PFSK-1 (cell line): Measurements from ENCODE around the gene P2RX2.

Experiments
- POLR2AphosphoS5 ChIP-seq: IDR thresholded peaks from 2 replicates; pipeline ENCODE4 v1.6.1; 2012; ENCODE audit warnings: low read depth, mild to moderate bottlenecking, control low read depth, low read length, moderate library complexity
- SIN3A ChIP-seq: IDR thresholded peaks from 2 replicates; pipeline ENCODE4 v1.6.1; 2012; ENCODE audit warnings: mild to moderate bottlenecking, low read length, moderate library complexity, borderline replicate concordance; ENCODE audit not compliant: insufficient read depth
- TAF1 ChIP-seq: IDR thresholded peaks from 2 replicates; pipeline ENCODE4 v1.6.1; 2012; ENCODE audit warnings: low read length, control low read depth, borderline replicate concordance; ENCODE audit not compliant: insufficient read depth
- TF ChIP-seq, protein P1 (sequence below), 2 experiments: IDR thresholded peaks; 2 replicates each; pipeline versions ENCODE4 v1.6.1 to v1.8.0; 2011 to 2012; ENCODE audit warnings: low read depth in 2 of 2, low read length in 2 of 2, control low read depth in 1 of 2, inconsistent platforms in 1 of 2, mild to moderate bottlenecking in 1 of 2, moderate library complexity in 1 of 2; ENCODE audit not compliant: insufficient read depth in 1 of 2

DNA sequence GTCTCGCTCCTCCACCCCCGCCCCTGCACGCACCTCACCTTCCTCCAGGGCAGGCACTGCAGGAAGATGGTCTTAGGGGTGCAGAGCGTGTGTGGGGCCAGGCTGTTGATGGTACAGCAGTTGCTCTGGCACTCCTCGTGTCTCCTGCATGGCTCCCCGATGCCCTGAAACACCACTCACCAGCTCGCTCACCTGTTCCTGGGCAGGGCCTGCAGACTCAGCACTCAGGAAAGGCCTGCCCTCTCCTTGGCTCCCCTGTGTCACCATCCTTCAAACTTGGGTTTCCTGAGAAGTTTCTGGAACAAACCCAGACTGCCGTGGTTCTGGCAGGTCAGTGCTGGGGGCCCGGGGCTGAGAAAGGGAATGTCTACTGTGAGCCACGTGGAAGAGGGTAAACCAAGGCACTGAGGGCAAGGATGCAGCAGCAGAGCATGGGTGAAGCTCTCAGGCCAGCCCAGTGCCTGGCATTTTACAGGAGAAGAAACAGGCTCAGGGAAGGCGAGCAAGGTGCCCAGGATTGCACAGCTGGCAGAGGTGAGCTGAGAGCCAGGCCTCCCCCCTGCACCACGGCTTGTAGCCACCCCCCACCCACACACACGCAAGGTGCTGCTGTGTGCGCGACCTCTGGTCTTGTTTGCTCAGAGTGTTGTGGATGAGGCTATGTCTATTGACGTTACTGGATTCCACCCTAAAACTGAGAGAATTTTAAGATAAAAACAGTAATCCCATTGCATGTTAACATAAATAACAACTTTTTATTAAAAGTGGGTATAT is 13.7 kb upstream of the P2RX2 start:
- TF ChIP-seq POLR2AphosphoS5 (no peak), SIN3A (no peak), TAF1 (no peak)
- TF ChIP-seq, protein P1, sequence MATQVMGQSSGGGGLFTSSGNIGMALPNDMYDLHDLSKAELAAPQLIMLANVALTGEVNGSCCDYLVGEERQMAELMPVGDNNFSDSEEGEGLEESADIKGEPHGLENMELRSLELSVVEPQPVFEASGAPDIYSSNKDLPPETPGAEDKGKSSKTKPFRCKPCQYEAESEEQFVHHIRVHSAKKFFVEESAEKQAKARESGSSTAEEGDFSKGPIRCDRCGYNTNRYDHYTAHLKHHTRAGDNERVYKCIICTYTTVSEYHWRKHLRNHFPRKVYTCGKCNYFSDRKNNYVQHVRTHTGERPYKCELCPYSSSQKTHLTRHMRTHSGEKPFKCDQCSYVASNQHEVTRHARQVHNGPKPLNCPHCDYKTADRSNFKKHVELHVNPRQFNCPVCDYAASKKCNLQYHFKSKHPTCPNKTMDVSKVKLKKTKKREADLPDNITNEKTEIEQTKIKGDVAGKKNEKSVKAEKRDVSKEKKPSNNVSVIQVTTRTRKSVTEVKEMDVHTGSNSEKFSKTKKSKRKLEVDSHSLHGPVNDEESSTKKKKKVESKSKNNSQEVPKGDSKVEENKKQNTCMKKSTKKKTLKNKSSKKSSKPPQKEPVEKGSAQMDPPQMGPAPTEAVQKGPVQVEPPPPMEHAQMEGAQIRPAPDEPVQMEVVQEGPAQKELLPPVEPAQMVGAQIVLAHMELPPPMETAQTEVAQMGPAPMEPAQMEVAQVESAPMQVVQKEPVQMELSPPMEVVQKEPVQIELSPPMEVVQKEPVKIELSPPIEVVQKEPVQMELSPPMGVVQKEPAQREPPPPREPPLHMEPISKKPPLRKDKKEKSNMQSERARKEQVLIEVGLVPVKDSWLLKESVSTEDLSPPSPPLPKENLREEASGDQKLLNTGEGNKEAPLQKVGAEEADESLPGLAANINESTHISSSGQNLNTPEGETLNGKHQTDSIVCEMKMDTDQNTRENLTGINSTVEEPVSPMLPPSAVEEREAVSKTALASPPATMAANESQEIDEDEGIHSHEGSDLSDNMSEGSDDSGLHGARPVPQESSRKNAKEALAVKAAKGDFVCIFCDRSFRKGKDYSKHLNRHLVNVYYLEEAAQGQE (IDR thresholded peaks at IDR 0.05; ENCODE audit: insufficient read depth in 1 of 2, low read depth in 2 of 2, low read length in 2 of 2), result no peak
